ENCODE measurements around the gene TCF20.

GRCh38 chr22:42287174-42287890 lies 16.9 kb upstream of the TCF20 start:
- TF ChIP-seq EP300 (IDR thresholded peaks at IDR 0.05) (no peak), CTCF (IDR thresholded peaks at IDR 0.05) (no peak), POLR2AphosphoS5 (IDR thresholded peaks at IDR 0.05) (no peak)

Measured in esophagus muscularis mucosa (tissue), 4 donors.